GM18511 (cell line): Measurements from ENCODE around the gene SPSB1.

Experiments
- ATAC-seq: cut with Tn5 transposase; IDR thresholded peaks from one replicate; pipeline ENCODE4 v1.9.1; 2021; ENCODE audit warnings: mild to moderate bottlenecking, moderate library complexity; ENCODE audit not compliant: unreplicated experiment

The SPSB1 gene

DNA sequence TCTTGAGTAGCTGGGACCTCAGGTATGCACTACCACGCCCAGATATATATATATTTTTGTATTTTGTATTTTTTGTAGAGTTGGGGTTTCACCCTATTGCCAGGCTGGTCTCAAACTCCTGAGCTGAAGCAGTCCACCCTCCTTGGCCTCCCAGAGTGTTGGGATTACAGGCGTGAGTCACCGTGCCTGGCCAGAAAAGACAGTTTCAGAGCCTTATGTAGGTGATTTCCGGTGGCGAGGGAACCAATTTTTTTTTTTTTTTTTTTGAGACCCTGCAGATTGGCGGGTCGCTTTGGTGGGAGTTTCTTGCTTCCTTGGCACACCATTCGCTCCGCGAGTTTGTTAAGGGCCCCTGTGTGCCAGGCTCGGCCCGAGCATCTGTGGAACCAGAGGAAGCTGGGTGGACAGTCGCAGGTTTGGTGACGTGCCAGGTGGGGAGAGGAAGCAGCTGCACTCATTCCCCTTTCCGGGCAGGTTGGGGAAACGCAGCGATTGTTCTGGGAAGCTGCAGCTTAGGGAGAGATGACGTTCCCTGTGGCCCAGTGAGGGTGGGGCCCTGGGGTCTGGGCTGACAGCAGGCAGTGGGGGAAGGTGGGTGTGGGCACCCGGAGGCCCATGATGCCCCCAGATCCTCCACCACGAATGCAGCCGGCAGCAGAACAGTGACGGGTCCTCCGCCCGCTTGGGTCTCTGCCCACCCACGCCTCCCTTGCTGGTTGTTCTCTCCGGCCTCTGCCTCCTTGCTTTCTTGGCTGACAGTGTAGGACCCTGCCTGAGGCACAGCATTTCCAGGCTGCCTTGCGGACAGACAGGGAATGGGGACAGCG lies 25.1 kb downstream of the SPSB1 start:
- ATAC-seq: no peak

DNA sequence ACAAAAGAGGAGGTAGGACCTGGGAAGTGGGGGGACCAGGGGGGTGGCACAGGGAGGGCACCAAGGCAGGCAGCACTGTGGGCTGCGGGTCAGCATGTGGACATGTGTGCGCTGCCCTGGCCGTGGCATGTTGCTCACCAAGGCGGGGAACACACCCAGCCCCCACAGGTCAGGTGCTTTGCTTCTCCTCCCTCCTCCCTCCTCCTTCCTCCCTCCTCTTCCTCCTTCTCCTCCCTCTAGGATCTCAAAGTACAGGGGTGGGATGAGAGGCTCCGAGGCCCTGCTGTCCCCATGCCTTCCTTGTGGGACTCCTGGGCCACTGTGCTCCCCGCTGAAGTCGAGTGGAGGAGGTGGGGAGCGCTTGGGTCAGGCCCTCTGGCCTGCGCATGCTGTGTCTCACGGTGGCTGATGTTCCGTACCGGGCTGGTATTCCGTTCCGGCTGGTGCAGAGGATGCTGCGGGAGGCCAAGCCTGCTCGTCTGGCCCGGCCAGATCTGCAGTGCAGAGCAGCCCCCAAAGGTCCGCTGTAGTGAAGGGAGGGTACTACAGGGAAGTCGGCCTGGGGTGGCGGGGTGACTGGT lies 26.6 kb downstream of the SPSB1 start:
- ATAC-seq: no peak

DNA sequence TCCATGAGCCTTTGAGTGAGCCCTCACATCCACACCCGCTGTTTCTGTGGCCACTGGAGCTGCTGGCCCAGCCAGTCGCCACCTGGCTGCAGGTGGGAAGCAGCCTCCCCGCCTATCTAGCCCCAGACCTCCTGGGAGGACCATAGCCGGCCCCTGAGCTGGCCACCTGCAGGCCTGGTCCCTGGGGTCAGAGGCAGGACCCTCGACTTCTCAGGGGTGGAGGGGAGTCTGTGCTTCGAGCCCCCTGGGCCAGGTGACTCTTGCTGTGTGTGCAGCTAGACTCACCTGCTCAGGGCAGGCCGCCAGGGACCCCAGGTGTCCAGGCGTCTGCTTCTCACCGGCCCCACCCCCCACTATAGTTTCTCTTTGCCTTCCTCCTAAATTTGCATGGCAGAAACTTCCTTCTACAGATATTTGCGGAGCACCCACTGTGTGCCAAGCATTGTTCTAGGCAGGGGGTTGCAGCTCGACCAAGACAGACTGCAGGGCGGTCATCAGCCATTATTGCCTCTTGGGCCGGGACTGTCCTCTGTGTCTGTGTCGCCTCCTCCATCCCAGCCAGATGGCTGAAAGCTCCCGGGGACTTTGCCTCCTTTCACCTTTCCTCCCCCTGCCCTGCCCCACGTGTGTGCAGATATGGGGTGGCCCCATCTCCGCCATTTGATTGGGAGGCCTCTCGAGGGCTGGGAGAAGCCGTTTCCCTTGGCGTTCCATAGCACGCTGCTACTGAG lies 27.3 kb downstream of the SPSB1 start:
- ATAC-seq: no peak

DNA sequence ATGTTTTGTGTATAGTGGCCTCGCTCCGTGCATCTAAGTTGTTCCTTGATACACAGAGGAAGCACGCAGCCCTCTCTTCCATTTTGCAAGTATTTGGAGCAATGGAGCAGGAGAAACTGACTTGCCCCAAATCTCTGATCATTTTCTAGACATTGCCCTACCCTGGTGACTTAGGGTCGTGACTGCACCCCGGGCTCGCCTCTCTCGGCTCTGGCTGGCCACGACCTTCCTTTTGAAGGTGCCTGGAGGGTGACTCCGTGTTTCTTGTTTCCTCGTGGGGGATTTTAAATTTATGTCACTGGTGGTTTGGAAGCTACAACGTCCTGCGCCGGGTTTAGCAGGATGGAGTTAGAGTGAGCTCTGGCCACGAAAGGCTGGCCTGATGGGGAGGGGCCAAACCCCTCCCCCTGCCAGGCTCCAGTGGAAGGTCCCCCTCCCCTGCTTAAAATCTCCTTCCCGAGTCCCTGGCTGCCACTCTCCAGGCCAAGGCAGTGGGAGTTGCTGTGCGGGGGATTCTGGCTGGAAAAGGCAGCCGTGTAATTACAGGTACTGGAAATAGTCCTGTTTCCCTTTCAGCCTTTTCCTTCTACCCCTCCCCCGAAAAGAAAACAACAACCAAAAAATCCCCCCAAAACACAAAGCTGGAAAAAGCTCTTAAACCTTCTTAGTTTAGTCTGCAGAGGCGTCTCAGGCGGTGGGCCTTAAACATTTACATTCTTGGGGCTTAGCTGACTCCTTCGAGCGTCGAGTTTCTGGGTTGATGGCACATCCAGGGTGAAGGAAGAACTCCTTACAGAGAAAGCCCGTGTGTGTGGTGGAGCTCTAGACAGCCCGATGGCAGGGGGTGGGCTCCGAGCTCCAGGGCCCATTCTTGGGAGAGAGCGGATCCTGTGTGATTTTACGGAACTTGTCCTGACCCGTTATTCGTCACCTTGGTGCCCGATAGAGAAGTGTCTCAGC lies 28.1 kb downstream of the SPSB1 start:
- no peak for ATAC-seq

DNA sequence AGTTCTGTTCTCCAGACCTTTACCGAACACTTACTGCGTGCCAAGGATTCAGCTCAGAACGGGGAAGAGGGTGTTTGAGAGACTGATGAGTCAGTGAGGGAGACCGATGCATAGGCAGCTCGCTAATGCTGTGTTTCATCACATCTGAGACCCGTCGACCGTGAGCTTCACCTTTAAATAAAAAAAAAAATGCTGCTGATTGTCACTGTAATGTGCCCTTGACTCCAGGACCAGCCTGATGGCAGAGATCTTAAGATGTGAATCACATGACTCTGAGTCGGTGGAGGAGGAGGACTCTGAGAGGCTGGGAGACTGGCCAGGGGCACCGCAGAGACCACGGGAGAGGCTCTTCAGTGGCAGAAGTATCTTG lies 28.8 kb downstream of the SPSB1 start:
- ATAC-seq: no peak

DNA sequence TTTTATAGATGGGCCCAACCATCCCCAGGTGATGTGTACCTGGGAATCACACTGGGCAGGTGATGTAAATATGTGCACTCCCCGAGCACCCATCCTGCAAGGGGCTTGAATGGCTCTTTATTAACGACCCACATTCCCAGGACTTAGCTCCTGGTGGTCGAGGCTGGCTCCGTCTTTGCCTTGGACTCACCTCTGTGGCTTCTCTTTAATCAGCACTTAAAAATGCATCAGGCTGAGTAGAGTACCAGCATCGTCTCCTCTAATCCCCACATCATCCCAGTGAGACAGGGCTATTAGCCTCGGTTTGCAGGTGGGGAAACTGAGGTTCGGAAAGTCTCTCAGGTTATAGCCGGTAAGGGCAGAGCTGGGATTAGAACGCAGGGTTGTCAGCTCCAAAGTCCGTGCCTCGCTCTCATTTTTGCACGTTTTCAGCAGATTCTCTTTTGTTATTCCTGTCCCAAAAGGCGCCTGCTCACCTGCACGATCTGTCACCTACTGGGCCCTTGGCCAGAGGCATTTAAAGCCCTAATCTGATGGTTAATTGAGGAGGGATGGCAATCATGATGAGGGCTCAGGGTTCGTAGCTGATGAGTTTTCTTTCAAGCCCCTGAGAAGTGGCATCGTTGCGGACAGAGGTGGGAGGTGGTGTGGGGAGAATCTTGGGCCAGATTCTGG lies 29.4 kb downstream of the SPSB1 start:
- ATAC-seq: no peak

DNA sequence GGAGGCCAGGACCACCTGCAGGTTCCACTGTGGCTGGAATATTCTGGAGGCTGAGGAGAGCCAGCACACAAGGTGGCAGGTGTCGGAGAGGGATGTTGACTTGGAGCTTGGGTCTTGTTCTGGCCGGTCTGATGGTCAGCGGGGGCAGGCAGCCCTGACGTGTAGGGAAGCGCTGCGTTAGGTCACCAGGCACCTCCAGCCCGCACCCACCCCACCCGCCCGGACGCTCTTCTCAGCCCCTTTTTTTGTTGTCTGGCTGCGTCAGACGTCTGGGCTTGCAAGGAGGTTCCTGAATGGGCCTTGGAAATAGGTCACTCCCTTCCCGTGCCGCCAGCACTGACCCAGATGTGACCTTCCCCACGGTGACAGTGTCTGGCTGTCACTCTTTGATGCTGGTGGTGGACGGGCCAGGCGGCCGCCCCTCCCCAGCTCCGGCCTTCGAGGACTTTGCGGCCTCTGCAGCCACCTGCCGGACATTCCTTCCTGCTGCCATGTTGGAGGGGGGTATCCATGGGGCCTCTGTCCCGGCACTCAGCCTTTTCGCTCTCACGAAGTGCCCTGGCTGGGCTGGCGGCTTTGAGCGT lies 30.1 kb downstream of the SPSB1 start:
- ATAC-seq: no peak

DNA sequence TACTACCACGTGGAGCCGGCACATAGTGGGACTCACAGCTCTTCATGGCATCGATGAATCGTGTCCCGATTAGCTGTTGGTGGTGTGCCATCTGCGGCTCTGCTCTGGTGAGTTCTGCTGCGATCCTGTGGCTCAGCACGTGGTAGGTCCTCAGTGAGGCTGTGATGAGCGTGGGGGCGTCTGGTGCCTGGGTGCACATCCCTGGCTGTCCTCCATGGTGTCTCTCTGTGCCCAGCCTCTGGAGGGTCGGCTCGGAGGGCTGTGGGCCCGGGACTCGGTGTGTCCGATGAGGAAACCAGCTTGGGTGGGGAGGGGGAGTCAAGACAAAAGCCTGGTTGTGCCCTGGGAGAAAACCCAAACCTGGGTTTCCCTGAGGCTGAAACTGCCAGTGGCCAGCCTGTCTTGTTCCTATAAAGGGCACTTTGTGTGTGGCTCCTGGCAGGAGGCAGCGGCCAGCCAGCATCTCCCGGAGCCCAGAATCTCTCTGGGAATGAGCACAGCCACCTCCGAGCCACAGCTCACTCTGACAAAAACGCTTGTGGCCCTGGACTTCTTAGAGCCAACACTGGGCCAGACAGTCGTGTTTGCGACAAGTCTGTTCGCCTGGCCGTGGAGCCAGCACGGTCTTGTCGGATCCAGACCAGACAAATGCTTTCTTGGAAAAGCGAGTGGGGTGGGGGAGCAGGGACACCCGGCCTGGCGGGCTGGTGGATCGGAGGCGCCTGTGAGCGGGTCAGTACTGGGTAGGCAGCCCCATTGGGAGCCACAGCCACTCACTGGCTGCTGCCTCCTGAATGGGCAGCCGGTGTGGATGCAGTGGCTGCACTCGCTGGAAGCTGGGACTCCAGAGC lies 31.8 kb downstream of the SPSB1 start:
- no peak for ATAC-seq

DNA sequence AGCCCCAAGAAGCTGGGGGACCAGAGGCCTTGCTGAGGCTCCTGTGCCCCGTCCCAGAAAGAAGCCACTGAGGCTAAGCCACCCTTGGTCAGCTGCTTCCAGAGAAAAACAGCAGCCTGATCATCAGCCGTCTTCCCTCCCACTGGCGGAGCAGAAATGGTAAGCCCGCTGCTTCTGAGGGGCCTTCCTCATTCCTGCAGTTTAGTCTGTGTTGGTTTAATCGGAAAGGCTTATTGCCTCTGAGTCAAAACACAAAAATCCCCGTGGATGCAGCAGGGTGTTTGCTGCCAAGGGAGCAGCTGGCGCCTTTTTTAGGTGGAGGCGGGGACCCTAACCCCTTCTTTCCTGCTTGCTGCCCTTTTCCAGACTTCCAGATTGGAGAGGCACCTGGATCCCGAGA lies 33.9 kb downstream of the SPSB1 start:
- no peak for ATAC-seq

DNA sequence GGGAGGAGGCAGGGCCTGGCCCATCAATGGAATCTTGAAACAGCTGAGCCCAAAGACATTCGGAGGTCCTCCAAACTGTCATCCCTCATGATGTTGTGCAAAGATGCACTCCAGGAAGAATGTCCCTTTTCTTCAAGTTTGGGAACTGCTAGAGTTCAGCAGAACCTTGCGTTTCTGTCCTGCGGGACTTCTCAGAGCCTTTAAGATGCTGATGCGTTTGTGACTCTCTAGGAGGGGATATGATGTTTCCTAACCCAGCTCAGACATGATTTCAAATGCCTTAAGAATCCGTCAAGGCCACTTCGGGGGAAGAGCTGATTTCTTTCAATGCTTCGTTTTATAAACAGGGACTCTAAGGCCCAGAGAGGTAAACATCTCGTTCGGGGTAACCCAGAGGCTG lies 35.5 kb downstream of the SPSB1 start:
- ATAC-seq: no peak

DNA sequence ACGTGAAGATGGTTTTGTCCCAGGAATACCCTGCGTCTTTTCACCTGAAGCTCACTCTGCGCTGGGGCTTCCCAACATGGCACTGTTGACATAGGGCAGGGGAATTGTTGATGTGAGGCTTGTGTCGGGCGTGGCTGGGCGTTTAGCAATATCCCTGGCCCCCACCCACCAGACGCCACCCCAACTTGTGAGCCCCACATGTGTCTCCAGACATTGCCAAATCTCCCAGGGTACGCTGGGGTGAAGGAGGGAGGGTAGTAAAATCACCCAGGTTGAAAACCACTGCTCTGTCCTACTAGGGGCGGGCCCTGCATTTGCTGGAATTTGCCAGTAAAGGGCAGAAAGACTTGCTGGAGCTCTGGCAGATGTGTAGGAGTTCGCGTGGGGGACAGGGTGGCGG lies 36.0 kb downstream of the SPSB1 start:
- no peak for ATAC-seq

DNA sequence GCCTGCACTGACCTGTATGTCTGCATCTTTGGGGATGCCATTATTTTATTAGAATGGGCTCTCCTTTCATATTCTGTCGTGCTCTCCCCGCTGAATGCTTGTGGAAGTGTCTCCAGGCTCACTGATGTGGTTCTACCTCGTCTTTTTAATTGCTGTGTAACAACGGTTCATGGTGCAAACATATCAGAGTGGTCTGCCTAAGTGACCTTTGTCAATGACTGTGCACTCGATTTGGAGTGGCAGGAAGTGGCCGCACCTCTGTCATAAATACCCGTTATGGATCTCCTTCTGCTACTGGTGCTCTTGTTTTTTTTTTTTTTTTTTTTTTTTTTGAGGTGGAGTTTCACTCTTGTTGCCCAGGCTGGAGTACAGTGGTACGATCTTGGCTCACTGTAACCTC lies 38.3 kb downstream of the SPSB1 start:
- no peak for ATAC-seq

DNA sequence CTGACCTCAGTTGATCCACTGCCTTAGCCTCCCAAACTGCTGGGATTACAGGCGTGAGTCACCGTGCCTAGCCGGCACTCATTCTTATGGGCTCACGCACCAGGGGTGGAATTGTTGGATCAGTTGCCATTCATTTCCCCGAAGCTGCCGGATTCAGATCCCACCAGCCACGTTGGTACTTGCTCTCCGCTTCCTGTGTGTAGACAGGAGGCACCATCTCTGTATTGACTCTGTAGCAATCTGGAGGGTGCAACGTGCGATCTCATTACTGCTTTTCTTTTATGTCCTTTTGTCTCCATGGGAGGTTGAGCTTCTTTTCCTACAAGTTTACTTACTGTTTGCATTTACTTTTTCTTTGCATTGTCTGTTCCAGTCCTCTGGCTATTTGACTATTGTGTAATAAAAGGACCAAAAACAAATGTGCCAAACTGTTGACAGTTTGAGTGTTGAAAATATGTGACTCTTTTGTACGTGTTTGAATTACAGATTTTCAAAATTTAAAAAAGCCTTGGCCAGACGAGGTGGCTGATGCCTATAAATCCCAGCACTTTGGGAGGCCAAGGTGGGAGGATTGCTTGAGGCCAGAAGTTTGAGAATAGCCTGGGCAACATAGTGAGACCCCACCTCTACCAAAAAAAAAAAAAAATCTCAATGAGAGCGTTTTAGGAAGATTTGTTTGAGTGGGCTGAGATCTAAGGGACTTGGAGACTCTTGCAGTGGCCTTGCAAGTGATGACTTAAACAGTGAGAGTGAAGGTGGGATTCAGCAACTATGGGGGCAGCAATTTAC lies 39.1 kb downstream of the SPSB1 start:
- ATAC-seq: no peak

DNA sequence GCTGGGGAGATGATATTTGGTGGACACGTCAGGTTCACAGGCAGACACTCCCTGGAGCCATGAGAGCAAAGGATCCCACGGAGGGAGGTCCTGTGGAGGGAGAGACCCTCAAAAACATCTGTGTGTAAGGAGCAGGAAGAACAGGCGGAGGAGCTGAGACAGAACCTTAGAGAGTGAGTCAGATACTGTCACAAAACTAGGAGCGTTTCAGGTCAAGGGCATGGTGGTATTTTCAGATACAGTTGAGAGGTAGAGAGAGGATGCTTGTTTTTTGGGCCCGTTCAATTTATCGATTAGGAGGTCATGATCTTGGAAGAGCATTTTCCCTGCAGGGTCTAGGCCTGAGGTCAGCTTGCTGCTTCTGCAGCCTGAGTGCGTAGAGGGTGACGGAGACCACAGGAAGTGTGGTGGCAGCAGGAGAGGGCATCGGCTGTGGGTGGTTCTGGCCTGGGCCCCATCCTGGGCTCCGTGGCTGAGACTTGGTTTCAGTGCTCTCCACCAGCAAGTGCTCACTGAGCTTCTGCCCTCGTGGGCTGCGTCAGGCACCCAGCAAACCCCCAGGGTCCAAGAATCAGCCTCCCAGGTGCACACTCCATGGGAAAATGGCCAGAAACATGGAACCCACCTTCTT lies 39.9 kb downstream of the SPSB1 start:
- ATAC-seq: no peak

DNA sequence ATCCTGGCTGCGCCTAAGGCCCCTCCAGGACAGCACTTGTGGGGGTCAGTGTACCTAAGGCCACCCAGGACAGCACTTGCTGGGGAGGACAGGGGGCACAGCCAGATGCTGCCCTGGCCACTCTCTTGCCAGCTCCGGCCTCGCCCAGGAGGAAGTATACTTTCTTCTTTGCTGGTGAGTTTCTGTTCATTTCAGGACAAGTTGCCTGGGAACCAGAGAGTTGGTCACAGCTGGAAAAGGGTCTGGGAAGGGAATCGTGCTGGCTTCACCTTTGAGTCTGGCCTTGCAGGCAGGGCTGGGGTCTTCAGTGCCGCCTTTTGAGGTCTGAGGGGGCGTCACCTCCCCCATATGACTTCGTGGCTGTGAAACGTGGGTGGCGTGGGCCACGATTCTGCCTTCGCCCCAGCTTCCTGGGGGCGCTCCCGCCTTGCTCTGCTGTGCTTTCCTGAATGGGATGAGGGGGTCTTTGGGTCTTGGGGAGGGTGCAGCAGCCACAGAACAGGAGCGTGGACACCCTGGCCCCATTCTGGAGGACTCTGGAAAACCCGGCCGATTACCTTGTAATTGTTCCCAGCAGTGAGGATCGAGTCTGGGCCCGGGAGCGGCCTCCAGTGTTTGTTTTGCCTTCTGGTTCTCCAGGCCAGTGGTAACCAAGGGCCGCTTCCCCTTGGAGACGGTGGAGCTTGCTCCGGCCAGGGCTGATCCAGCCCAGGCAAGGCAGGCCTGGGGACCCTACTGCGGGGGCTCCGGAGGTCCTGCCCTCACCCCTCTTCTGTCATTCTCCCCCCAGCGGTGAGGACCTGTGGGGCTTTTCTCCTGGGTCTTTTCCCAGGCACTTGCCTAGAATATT lies 45.9 kb downstream of the SPSB1 start:
- ATAC-seq: no peak

DNA sequence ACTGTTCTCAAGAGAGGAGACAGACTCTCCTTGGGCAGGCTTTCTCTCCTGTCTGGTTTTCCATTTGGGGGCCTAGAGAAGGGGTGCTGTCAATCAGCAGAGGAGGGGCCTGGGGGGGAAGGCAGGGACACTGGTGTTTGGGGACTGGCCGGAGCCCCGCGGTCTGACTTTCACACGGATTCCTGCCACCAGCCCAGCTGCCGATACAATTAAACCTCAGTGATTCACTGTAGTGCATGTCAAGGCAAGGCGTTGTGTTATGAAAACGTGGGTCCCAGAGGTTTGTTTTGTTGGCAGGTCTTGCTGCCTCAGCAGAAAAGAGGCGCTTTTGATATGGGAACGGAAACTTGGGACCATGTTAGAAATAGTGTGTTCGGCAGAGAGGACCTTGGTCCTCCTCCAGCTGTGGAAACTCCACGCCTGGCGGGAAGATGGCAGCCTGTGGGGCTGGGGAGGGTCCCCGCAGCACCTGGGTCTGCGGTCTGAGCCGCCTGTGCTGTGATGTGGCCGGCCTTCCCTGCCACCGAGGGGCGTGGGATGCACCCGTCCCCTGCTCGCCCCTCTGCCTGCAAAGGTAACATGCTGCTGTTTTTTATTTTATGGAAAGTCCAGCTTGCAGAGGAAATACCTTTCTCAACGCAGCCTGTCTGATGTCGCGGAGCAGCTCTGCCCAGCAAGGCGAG lies 47.6 kb downstream of the SPSB1 start:
- ATAC-seq: no peak
